IMR-90 (cell line): ENCODE results near the gene KAT2A. TPM values are rescaled to one million over a fixed set of nuclear protein-coding genes. Genes with fewer than 3 reads are reported as not detected.

Source experiments
- ATAC-seq: fragments of 200-7000 bp; cut with Tn5 transposase; 2 replicates; pipeline ENCODE4 v1.9.1; 2020; ENCODE audit warnings: low read depth, mild to moderate bottlenecking, moderate library complexity
- BruUV-seq: library from RNA; stranded (reverse); fragments of 400-500 nt; replicated peaks from 2 replicates; lab custom pipeline; 2021; lab: Mats Ljungman, UMichigan
- CTCF ChIA-PET: fragments of 300-600 bp; formaldehyde crosslinking; extraction: SDS; loops from one replicate; lab custom pipeline; 2021; ENCODE audit warnings: antibody characterized with exemption; lab: Yijun Ruan, JAX
- POLR2A ChIA-PET: fragments of 300-600 bp; sonication (Branson Sonifier 250); formaldehyde crosslinking; loops from one replicate; lab custom pipeline; 2022; ENCODE audit warnings: antibody characterized with exemption; ENCODE audit not compliant: unreplicated experiment; lab: Charles Lee
- DNase-seq: peaks from one replicate; pipeline ENCODE4 v3.0.0; 2013
- H2AFZ ChIP-seq: replicated peaks from 2 replicates; pipeline ENCODE3; 2013; ENCODE audit warnings: low read length, mild to moderate bottlenecking; ENCODE audit not compliant: poor library complexity
- H2AK5ac ChIP-seq: 2 replicates; pipeline ENCODE4 v1.6.1; 2013; ENCODE audit warnings: low read depth, low read length, inconsistent platforms
- H2AK9ac ChIP-seq: replicated peaks from 2 replicates; pipeline ENCODE3; 2013; ENCODE audit warnings: mild to moderate bottlenecking, low read depth, low read length, moderate library complexity; ENCODE audit not compliant: poor library complexity
- H2BK120ac ChIP-seq: 2 replicates; pipeline ENCODE4 v1.6.1; 2013; ENCODE audit warnings: low read depth, low read length, inconsistent platforms
- H2BK15ac ChIP-seq: 3 replicates; pipeline ENCODE4 v1.6.1; 2013; ENCODE audit warnings: low read depth, low read length, inconsistent platforms
- H2BK20ac ChIP-seq: 2 replicates; pipeline ENCODE4 v1.6.1; 2013; ENCODE audit warnings: low read depth, mild to moderate bottlenecking, inconsistent platforms, low read length, moderate library complexity
- H2BK5ac ChIP-seq: 2 replicates; pipeline ENCODE4 v1.6.1; 2013; ENCODE audit warnings: mild to moderate bottlenecking, low read depth, low read length, inconsistent platforms; ENCODE audit not compliant: poor library complexity, severe bottlenecking
- H3K14ac ChIP-seq: replicated peaks from 2 replicates; pipeline ENCODE4 v1.6.1; 2013; ENCODE audit warnings: low read depth, low read length, inconsistent platforms
- H3K18ac ChIP-seq: 2 replicates; pipeline ENCODE4 v1.6.1; 2013; ENCODE audit warnings: low read depth, low read length, control low read depth
- H3K23ac ChIP-seq: 2 replicates; pipeline ENCODE4 v1.6.1; 2013; ENCODE audit warnings: low read depth, low read length, inconsistent platforms
- H3K27ac ChIP-seq: 2 replicates; pipeline ENCODE4 v1.5.1; 2013; ENCODE audit warnings: mild to moderate bottlenecking, control low read depth, low read length; ENCODE audit not compliant: insufficient read depth
- H3K27me3 ChIP-seq: 2 replicates; pipeline ENCODE4 v1.6.1; 2013; ENCODE audit warnings: low read length; ENCODE audit not compliant: control insufficient read depth, insufficient read depth
- H3K36me3 ChIP-seq: 2 replicates; pipeline ENCODE4 v1.6.1; 2013; ENCODE audit warnings: low read length, mixed read lengths; ENCODE audit not compliant: control insufficient read depth, insufficient read depth
- H3K4ac ChIP-seq: 2 replicates; pipeline ENCODE4 v1.6.1; 2013; ENCODE audit warnings: low read depth, low read length, inconsistent platforms
- H3K4me1 ChIP-seq: 2 replicates; pipeline ENCODE4 v1.6.1; 2013; ENCODE audit warnings: low read length, mixed read lengths; ENCODE audit not compliant: control insufficient read depth, insufficient read depth
- H3K4me2 ChIP-seq: 2 replicates; pipeline ENCODE4 v1.6.1; 2013; ENCODE audit warnings: low read depth, mild to moderate bottlenecking, control low read depth, low read length, moderate library complexity
- H3K4me3 ChIP-seq: 2 replicates; pipeline ENCODE4 v1.5.1; 2013; ENCODE audit warnings: low read depth, mild to moderate bottlenecking, control low read depth, low read length, moderate library complexity; ENCODE audit not compliant: insufficient read depth
- H3K56ac ChIP-seq: 2 replicates; pipeline ENCODE4 v1.6.1; 2013; ENCODE audit warnings: low read length, inconsistent platforms; ENCODE audit not compliant: insufficient read depth; ENCODE audit errors: extremely low read depth
- H3K79me1 ChIP-seq, 2 experiments: 2 replicates each; pipeline ENCODE4 v1.6.1; 2013; ENCODE audit warnings: low read length in 2 of 2, inconsistent platforms in 1 of 2, low read depth in 1 of 2
- H3K9ac ChIP-seq: 2 replicates; pipeline ENCODE4 v1.6.1; 2013; ENCODE audit warnings: low read depth, low read length, control low read depth
- H3K9me1 ChIP-seq: 2 replicates; pipeline ENCODE4 v1.6.1; 2013; ENCODE audit warnings: low read length, inconsistent platforms; ENCODE audit not compliant: insufficient read depth
- H3K9me3 ChIP-seq: 2 replicates; pipeline ENCODE4 v1.6.1; 2013; ENCODE audit warnings: low read length; ENCODE audit not compliant: control insufficient read depth, insufficient read depth
- H4K20me1 ChIP-seq: 2 replicates; pipeline ENCODE4 v1.6.1; 2013; ENCODE audit warnings: low read length, inconsistent platforms; ENCODE audit not compliant: insufficient read depth
- H4K5ac ChIP-seq: 2 replicates; pipeline ENCODE4 v1.6.1; 2013; ENCODE audit warnings: mild to moderate bottlenecking, low read depth, low read length, control low read depth
- H4K8ac ChIP-seq, 2 experiments: 2 replicates each; pipeline ENCODE4 v1.6.1; 2013; ENCODE audit warnings: low read depth in 2 of 2, low read length in 2 of 2, control low read depth in 1 of 2, inconsistent platforms in 1 of 2
- H4K91ac ChIP-seq: 2 replicates; pipeline ENCODE4 v1.6.1; 2013; ENCODE audit warnings: low read depth, low read length, inconsistent platforms; ENCODE audit not compliant: insufficient read depth
- BHLHE40 ChIP-seq: fragments of 150-350 bp; IDR thresholded peaks from 2 replicates; pipeline ENCODE4 v1.6.1; 2016; ENCODE audit warnings: mild to moderate bottlenecking, low read depth, low read length
- CEBPB ChIP-seq: IDR thresholded peaks from 2 replicates; pipeline ENCODE4 v1.6.1; 2012; ENCODE audit warnings: low read depth, low read length, improper control_type of control experiment
- CHD1 ChIP-seq: IDR thresholded peaks from 2 replicates; pipeline ENCODE4 v1.6.1; 2012; ENCODE audit warnings: low read depth, low read length, improper control_type of control experiment
- ELK1 ChIP-seq: fragments of 150-350 bp; IDR thresholded peaks from 2 replicates; pipeline ENCODE4 v1.6.1; 2016; ENCODE audit warnings: low read depth, mild to moderate bottlenecking, low read length, moderate library complexity, borderline replicate concordance
- FOS ChIP-seq: fragments of 150-350 bp; IDR thresholded peaks from 2 replicates; pipeline ENCODE4 v1.6.1; 2016; ENCODE audit warnings: low read depth, low read length
- MXI1 ChIP-seq: IDR thresholded peaks from 2 replicates; pipeline ENCODE4 v1.6.1; 2012; ENCODE audit warnings: low read depth, mild to moderate bottlenecking, low read length, moderate library complexity, borderline replicate concordance
- NFE2L2 ChIP-seq: fragments of 150-350 bp; IDR thresholded peaks from 2 replicates; pipeline ENCODE4 v1.6.1; 2016; ENCODE audit warnings: low read depth, mild to moderate bottlenecking, low read length
- POLR2A ChIP-seq: IDR thresholded peaks from 2 replicates; pipeline ENCODE4 v1.6.1; 2012; ENCODE audit warnings: mild to moderate bottlenecking, low read depth, low read length
- RCOR1 ChIP-seq: IDR thresholded peaks from 2 replicates; pipeline ENCODE4 v1.6.1; 2012; ENCODE audit warnings: mild to moderate bottlenecking, low read length, improper control_type of control experiment; ENCODE audit not compliant: insufficient replicate concordance
- RFX5 ChIP-seq: IDR thresholded peaks from 2 replicates; pipeline ENCODE4 v1.8.0; 2012; ENCODE audit warnings: low read depth, mild to moderate bottlenecking, low read length, moderate library complexity
- SMC3 ChIP-seq: fragments of 150-350 bp; IDR thresholded peaks from 2 replicates; pipeline ENCODE4 v1.6.1; 2016; ENCODE audit warnings: low read depth, mild to moderate bottlenecking, antibody characterized with exemption, low read length, moderate library complexity
- WGBS, 2 experiments: methylation state at CpG; one replicate each; pipeline versions ENCODE4 v1.1.5 to v1.1.7; 2013; ENCODE audit warnings: missing lambda C conversion rate in 2 of 2; ENCODE audit not compliant: insufficient read length in 1 of 2; ENCODE audit errors: extremely low coverage in 2 of 2; 5-methylcytosine and 5-hydroxymethylcytosine counted together
- dilution Hi-C: fragments of 300-500 bp; cut with HindIII; formaldehyde crosslinking; loops from one replicate; pipeline ENCODE4 v1.14.3; 2018; ENCODE audit warnings: low sequenced_read_pairs; ENCODE audit not compliant: unreplicated experiment
- in situ Hi-C: fragments of 300-500 bp; cut with MboI; formaldehyde crosslinking; loops from 3 replicates; pipeline ENCODE4 v1.14.3; 2019; ENCODE audit warnings: low sequenced_read_pairs, inconsistent platforms, mixed read lengths
- intact Hi-C: fragments of 100-400 bp; cut with micrococcal nuclease; formaldehyde crosslinking; loops from 2 replicates; pipeline ENCODE4 v1.10.0; 2022
- polyA plus RNA-seq, 3 experiments: library from polyadenylated mRNA; depleted of rRNA; stranded (reverse); fragments of >200 nt; gene quantifications; 2 replicates each; pipeline ENCODE4 v1.2.3, GENCODE V29; 2012; ENCODE audit warnings: low replicate concordance in 1 of 3
- total RNA-seq: library from RNA; depleted of rRNA; stranded (reverse); fragments of >200 nt; gene quantifications from 2 replicates; pipeline ENCODE4 v1.2.3, GENCODE V29; 2012
- TF ChIP-seq, protein P1 (sequence below): conservative IDR thresholded peaks from 2 replicates; pipeline ENCODE4 v1.5.1; 2012; ENCODE audit warnings: mild to moderate bottlenecking, low read depth, low read length, improper control_type of control experiment
- TF ChIP-seq, protein P2 (sequence below): fragments of 150-350 bp; IDR thresholded peaks from 2 replicates; pipeline ENCODE4 v1.6.1; 2017; ENCODE audit warnings: mild to moderate bottlenecking, antibody characterized with exemption, low read length, low read depth

KAT2A gene
- total and polyA plus RNA-seq, 2 of the 4 experiments (the other 2 are of a cell fraction) = 6.3 to 28.2 TPM

DNA sequence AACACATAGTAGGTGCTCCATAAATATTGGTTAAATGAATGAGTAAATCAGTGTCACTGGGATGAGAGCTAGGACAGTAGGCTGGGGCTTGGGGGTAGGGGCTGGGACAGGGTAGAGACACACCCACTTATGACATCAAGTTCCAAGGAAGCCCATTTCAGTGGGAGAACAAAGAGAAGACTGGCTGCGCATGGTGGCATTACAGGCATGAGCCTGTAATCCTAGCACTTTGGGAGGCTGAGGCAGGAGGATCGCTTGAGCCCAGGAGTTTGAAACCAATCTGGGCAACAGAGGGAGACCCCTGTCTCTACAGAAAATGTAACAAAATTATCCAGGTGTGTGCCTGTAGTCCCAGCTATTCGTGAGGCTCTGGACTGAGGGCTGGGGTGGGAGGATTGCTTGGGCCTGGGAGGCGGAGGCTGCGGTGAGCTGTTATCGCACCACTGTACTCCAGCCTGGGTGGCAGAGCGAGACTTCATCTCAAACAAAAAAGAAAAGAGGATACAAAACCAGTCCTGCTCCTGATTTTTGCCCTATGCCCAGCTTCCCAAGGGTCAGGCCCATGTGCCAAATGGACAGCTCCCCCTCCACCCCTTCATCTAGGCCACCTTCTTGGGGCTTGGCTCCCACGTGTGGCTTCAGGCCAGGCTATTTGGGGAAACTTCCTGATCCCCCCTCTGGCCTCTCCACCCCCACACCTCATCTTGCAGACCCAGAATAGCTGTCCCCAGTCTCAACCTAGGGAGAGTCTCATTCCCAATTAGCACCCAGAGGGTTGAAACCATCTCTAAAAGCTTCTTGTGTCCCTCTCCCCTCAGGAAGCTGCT, 30.0 kb downstream of the KAT2A start (continued):
- TF ChIP-seq POLR2A = no peak

DNA sequence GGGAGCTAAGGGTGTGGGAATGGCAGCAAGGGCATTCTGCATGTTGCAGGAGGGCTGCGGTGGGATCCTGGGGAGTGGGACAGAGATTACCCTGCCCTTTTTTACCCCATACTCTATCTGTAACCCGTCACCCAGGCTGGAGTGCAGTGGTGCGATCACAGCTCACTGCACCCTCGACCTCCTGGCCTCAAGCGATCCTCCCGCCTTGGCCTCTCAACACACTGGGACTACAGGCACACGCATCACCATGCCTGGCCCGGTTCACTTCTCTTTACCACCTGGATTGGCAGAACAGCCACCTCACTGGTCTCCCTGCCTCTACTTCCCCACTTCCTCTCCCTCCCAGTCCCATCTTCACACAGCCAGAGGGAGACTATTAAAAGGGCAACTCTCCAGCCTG, 32.4 kb downstream of the KAT2A start:
- Histone ChIP-seq H4K20me1 (no peaks in the 10 kb centered on the region), H2BK20ac (no peak overlapping the region), H2BK120ac (no peak overlapping the region), H3K9me1 (no peaks in the 10 kb centered on the region), H3K9ac (no peak overlapping the region), H3K56ac (no peak overlapping the region), H3K4me2 (no peak overlapping the region), H3K4ac (no peak overlapping the region), H3K9me3 (no peaks in the 10 kb centered on the region), H3K36me3 (no peaks in the 10 kb centered on the region), H2BK15ac (no peak overlapping the region), H3K23ac (no peak overlapping the region), H4K8ac (no peak overlapping the region), H3K14ac (no peak overlapping the region), H2BK5ac (no peak overlapping the region), H2AFZ (peak overlapping the region; percentile 21), H3K4me3 (no peak overlapping the region), H4K91ac (no peak overlapping the region), H3K27ac (no peak overlapping the region), H3K18ac (no peak overlapping the region), H3K27me3 (peaks cover 47% of the 10 kb centered on the region), H3K4me1 (no peaks in the 10 kb centered on the region), H2AK5ac (no peak overlapping the region), H4K5ac (no peak overlapping the region), H2AK9ac (peak overlapping the region; percentile 24), H3K79me1 (no peaks in the 10 kb centered on the region)
- ATAC-seq = no peak
- 73% methylated on average over 3 of the region's 8 CpGs; no CpG with 5 or more reads in 1 of the 2 experiments for WGBS, 2 experiments
- no TSS peak for BruUV-seq
- DNase-seq = no peak
- intact Hi-C loops (no loop called here), dilution Hi-C loops (no loop called here), in situ Hi-C loops (no loop called here)
- ChIA-PET POLR2A (no interaction called here), CTCF (interaction anchor here (0.7 kb wide), 1 partner anchor 66 kb away, joined by 3 read pairs; no protein-coding TSS in a partner anchor)
- TF ChIP-seq, protein P1, sequence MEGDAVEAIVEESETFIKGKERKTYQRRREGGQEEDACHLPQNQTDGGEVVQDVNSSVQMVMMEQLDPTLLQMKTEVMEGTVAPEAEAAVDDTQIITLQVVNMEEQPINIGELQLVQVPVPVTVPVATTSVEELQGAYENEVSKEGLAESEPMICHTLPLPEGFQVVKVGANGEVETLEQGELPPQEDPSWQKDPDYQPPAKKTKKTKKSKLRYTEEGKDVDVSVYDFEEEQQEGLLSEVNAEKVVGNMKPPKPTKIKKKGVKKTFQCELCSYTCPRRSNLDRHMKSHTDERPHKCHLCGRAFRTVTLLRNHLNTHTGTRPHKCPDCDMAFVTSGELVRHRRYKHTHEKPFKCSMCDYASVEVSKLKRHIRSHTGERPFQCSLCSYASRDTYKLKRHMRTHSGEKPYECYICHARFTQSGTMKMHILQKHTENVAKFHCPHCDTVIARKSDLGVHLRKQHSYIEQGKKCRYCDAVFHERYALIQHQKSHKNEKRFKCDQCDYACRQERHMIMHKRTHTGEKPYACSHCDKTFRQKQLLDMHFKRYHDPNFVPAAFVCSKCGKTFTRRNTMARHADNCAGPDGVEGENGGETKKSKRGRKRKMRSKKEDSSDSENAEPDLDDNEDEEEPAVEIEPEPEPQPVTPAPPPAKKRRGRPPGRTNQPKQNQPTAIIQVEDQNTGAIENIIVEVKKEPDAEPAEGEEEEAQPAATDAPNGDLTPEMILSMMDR = no peak
- TF ChIP-seq POLR2A (no peak), CEBPB (no peak), NFE2L2 (no peak), SMC3 (no peak), MXI1 (no peak), RCOR1 (no peak), BHLHE40 (no peak), RFX5 (no peak), FOS (no peak), ELK1 (no peak), CHD1 (no peak)
- TF ChIP-seq, protein P2, sequence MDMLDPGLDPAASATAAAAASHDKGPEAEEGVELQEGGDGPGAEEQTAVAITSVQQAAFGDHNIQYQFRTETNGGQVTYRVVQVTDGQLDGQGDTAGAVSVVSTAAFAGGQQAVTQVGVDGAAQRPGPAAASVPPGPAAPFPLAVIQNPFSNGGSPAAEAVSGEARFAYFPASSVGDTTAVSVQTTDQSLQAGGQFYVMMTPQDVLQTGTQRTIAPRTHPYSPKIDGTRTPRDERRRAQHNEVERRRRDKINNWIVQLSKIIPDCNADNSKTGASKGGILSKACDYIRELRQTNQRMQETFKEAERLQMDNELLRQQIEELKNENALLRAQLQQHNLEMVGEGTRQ = no peak
